HG02970 (cell line): ENCODE data around the gene PRKCE.

Experiments used
- ATAC-seq: cut with Tn5 transposase; IDR thresholded peaks from one replicate; pipeline ENCODE4 v1.9.1; 2021; ENCODE audit warnings: mild to moderate bottlenecking, moderate library complexity, moderate number of reproducible peaks; ENCODE audit not compliant: unreplicated experiment, low FRiP score

The PRKCE gene

DNA sequence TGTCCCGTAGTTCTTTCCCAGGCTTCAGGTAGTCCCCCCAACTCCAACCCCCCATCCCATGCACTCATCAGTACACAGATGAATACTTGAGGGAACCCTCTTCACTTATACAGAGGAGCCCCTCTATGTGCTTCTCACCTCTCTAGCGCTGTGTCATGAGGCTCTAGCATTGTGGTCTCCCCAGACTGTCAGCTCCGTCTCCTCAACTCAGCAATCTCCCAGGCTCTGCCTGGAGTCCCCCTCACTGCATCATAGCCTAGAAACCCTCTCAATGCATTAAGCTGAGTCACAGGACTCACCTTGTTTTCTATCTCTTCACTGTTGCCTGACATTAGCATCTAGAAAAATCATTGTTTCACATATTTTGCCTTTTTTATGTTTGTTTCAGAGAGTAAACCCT, 20.2 kb upstream of the PRKCE start:
- ATAC-seq: no peak

DNA sequence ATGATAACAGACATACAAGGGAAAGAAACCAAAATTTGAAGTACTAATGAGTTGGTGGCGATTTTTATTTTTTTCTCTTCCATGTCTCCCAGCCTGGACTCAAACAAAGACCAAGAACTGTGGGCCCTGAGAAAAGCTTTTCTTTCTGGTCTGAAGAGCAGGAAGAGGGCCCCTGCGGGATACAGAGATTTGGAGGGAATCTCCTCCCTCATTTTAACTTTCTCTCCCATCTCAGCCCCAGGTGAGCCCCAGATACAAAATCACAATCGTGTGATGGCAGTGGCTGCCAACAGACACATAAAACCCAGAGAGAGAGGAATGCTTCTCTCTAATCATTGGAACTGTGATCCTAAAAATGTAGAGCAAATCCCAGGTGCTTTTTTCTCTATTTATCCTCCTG, 19.5 kb upstream of the PRKCE start:
- no peak for ATAC-seq

DNA sequence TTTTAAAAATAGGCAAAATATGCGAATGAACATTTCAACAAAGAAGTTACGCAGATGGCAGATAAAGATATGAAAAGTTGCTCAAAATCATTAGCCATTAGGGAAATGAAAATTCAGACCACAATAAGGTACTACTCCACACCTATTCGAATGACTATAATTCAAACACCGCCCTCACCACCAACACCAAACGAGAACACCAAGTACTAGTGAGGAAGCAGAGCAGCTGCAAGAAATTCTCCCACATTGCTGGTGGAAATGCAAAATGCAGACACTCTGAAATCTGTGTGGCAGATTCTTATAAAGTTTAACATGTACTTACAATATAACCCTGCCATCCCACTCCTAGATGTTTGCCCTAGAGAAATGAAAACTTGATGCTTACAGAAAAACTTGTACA, 17.3 kb upstream of the PRKCE start:
- no peak for ATAC-seq

DNA sequence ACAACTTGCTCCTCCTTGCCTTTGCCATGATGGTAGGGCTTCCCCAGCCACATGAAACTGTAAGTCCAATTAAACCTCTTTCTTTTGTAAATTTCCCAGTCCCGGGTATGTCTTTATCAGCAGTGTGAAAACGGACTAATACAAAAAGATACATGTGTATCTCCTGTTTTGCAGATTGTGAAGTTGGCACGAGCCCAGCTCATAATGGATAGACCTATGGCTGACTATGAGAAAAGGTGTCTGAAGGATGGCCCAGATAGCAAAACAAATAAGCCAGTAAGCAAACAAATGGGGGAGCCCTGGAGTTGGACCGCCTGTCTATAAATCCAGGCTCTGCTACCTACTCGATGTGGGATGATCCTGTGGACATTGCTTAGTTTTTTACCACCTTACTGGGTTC, 15.5 kb upstream of the PRKCE start:
- ATAC-seq: no peak

DNA sequence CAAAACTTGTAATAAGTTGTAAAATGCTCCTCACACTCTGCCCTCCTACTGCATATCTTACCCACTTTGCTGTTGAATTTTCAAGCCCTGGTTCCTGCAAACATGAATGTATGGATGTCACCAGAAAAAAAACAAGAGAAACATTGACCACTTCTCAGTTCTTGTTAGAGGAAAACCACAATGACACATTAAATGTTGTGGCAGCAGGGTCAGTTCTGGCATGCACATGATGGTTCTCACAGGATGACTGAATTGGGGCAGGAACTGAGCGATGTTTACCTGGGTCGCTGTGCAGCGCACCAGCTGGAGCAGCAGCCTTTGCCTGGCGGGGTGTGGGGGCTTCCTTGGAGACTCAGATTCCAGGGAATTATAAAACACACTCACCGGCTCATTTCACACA, 14.0 kb upstream of the PRKCE start:
- ATAC-seq: no peak

DNA sequence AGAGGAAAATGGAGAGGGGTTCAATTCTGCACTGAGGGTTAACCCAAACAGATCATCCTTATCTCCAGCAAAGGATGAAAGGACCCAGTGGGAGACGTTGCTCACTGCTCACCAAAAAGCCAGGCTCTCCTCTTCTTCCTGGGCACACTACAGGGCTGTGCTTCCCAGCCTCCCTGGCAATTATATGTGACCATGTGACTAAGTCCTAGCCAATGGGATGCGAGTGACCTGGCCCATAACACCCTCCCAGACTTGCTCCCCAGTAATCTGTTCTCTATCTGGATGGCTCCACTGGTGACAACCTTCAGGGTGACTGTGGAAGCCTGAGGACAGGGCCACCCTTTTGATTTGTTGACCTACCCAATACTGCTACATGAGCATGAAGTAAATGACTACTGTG, 10.9 kb upstream of the PRKCE start:
- no peak for ATAC-seq

DNA sequence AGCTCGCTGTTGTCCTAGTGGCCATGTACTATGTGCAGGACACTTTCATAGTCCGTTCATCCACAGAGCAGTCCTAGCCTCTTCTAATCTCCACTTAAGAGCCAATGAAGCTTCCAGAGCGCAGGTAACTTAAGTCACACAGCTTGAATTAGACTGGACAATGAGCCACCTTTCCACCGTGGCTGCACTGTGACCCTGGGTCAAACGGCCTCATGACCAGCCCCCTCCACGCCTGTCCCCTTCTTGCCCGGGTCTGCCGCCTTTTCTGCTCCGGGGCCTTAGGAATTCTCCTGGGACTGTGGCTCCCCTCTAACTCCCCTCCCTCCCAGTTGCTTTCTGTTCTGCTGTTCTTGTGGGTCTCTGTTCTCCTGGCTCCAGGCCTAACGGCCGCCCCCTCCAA, 8.4 kb upstream of the PRKCE start:
- ATAC-seq: no peak

DNA sequence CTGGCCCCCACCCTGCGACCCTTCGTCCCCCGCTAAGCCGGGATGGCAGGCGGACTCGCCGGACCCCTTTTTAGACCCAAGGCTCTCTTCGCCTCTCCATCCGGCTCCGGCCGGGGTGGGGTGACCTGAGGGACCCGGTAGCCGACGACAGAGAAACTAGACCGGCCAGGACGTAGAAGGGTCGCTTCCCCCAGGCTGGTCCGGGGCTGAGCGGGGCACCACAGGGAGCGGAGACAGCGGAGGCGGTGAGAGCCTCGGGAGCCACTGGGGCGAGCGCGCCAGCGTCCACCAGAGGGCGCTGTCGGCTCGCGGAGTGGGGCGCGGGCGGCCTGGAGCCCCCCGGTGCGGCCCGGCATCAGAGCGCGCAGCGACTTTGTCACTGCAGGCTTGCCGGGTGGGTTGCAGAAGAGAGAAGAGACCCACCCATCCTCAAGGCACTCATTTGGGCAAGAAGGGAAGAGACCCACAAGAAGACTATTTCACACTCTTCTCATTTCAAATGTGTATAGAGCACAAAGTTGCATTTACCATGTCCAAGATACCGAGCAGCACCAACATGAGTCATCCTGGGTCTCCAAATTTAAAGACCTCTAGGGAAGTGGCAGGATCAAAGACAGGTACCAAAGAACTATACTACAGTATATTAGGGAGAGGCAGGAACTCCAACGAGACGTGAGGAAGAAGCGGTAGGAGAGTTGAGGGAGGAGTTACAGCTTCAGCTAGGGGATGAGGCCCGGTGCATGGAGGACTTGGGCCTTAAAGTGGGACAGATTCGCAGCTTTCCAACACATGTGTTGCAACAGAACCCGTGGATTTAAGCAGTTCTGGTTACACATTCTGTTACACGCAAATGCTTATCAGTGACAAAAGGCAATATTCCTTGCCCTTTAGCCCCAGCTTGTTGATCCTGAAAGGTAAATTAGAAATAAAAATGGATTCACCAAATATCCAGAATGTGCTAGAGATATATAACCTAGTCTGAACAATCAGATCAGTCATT, 7.6 kb upstream of the PRKCE start:
- peak; percentile 53 for ATAC-seq

DNA sequence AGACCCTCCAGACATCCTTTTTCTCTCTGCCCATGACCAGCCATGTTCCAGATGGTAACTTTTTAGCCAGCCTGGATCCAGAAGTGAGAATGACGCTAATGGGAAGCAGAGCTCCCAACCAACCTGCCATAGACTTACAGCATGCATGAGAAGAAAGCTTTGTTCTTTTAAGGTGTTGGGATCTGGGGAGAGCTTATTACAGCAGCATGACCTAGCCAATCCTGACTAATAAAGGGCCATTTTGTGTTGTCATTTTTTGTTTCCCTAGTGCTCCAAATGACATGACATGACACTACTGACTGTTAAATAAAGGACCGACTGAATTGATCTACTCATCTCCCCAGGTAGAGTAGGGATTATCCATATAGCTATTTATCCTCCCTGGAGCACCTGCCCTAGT, 5.2 kb upstream of the PRKCE start:
- no peak for ATAC-seq

DNA sequence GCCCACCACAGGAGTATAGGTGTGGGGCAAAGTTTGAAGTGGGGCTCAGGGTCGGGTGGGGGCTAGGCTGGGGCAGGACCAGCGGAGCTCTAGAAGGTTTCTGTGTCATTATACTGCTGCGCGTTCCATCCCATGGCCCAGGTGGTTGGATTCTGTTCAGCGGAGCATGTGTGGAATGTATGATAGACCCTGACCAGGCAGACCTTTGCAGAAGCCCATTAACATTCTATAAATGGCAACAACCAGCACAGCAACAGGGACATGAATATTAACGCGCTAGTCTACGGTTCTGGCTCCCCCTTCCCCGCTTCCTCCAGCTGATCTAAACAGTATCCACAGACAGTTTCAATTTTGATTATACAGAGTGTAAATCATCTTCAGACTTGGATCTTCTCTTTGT, 4.1 kb upstream of the PRKCE start:
- ATAC-seq: no peak

DNA sequence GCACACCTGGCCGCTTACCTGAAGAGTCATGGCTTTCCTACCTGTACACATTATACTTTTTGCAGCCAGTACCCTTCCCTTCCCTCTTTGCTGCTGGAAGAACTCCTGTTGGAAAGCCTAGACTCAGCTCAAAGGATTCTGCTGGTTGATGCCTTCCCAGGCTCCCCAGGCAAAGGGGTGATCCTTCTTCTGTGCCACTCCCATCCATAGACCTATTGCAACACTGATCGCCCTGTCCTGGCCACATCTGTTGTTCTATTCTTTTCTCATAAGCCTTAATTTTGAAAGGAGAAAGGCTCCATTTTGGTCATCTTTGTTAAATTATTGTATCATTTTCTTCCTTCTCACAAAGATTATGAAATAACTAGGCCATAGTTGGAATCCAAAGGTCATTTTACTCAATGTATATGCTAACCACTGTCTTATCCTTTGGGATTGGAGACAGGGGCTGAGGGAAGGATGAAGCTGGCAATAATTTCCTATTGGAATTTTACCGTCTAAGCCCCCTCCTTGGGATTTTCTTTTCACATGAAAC, 3.4 kb upstream of the PRKCE start:
- ATAC-seq: no peak

DNA sequence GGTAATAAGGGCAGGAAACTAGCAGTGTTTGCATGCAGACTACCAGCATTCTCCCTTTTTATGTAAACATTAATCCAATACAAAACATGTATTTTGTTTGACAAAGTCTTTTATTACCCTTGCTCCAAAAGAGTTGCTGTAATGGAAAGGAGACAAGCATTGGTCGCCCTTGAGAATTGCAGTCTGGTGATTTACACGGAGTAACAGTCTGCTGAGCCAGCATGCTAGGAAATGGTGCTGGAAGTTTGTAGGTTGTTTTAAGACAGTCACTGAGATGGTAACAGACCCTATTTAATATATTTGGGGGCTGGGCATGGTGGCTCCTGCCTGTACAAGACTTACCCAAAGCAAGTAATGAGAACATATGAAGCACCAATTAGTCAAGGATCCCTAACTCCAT, 2.8 kb upstream of the PRKCE start:
- ATAC-seq: no peak

DNA sequence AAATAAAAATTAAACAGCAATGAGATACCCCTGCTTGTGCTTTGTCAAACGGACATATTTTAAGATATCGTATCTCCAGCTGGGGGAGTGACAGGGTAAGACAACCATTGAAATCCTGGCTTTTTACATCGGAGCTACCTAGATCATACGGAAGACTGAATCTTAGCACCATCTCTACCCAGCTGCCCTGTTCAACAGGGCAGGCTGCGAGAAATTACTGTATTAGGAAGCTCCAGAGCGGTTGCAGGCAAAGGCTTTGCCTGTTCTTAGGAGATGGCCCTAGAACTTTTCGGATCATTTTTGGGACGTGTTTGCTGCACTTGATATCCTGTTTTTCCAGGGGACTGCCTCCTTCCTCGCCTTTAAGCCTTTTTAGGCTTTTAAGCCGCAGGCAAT, 2.0 kb upstream of the PRKCE start:
- no peak for ATAC-seq

DNA sequence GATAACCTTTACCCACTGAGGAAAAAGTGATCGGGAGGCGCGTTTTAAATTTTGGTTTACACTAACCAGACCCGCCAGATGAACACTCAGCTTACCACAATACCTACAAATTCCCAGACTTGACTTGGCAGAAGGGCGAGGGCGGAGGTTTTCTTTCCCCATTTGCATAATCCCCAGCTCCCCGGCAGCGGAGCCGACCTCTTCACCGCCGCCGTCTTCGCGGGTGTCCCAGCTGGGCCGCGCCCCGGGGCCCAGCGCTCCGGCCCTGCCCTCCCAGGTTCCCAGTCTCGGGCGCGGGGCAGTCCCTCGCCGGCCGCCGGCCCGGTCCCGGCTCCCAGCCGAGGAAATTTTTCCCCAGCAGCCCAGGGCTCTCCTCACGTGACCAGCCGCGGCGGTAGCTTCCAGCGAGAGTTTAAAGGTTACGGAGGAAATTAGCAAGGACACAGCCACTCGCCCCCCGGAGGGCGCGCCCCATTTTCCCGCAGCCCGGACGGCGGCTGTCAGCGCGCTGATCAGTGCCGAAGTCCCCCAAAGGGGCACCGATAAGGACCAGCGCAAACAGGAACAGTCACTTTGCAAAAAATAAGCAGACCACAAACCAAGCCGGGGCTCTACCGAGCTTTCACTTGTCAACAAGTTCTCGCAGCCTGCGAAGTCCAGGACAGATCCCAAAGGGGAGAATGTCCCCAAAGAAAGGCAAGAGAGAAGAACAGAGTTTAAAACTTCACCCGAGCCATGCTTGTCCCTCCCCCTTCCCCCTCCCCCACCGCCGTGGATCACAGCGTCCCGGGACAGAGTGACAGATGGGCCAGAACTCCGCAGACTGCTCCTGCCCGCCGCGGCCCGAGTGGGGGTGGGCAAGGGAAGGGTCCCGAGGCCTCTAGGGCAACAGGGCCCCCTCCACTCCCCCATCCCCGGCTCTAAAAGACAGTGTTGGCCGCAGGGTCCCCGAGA, 1.3 kb upstream of the PRKCE start:
- ATAC-seq: peak; percentile 20

DNA sequence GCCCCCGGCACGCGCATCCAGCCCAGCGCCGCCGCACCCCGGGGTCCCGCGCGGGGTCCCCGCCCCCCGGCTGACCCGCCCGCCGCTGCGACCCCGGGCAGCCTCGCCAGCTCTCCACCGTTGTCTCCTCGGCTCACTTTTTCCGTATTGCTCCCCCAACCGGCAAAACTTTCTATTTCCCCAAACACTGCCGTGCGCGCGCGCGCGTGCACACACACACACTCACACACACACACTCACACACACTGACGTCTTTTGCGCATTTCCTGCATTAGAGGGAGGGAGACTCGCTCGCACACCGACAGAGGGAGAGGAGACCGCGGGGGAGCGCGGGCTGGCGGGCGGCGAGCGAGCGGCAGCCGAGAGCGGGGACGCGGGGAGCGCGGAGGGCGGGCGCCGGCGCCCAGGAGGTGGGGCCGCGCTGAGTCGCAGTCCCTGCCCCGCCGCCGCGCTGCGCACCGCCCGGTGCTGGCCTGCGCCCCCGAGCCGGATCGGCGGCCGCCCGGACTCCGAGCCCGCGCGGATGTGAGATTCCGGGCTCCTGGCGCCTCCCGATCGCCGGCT, 542 bp upstream of the PRKCE start:
- peak; percentile 80 for ATAC-seq

DNA sequence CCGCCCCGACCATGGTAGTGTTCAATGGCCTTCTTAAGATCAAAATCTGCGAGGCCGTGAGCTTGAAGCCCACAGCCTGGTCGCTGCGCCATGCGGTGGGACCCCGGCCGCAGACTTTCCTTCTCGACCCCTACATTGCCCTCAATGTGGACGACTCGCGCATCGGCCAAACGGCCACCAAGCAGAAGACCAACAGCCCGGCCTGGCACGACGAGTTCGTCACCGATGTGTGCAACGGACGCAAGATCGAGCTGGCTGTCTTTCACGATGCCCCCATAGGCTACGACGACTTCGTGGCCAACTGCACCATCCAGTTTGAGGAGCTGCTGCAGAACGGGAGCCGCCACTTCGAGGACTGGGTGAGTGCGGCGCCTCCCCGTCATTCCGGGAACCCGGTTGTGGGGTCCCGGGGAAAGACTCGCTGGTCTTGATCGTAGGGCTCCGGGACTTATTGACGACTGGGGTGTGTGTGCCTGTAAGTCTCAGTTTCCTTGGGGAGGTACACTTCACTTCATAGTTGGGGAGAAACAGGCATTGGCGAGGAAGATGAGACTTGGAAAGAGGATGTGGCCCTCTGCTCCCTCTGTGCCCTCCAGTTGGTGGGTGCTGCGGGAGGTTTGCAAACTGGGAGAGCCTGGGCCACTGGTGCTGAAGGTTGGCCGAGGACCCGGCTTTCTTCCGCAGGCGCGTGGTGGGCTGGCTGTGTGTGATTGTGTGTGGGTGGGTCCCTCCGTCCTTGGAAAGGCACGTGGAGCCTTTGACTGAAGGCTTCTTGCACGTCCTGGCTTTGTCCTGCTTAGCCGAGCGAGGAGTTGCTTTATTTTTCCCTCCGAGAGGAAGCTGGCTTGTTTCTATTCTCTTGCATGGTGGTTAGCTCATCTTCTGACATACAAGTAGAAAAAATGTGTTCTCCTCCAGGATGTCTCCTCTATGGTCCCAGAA, 886 bp downstream of the PRKCE start:
- no peak for ATAC-seq

DNA sequence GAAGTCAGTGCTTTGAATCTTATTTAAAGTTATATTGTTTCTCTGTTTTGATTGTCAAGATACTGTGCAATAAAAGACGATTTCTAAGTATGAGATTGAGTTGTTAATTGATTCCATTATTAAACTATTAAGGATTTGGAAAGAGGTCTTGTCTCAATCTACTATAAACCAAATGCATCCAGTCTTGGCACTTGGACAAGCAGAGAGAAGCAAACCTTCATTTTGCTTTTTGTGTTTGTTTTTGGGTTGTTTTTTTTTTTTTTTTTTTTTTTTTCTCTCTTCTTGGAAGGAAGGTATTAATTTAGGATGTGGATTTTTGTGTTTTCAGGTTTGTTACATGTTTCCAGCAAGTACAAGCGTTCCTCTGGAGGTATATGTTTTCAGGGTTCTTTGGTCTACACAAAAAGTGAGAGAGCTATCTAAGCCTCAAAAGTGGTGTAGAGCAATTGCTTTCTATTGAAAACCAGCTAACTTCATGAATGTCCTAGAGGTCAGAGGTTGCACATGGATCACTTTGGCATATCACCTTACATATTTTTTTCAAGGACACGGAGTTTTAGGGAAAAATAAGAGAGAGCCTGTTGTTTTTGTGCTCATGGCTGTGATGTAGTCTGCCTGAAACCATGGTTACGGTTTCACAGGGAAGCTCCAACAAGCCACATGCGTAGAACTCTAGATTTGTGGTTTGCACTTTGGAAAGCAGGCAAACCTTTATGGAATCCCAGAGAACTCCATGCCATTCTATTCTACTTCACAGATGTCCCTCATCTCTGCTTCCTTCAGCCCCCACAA, 1.8 kb downstream of the PRKCE start:
- no peak for ATAC-seq

DNA sequence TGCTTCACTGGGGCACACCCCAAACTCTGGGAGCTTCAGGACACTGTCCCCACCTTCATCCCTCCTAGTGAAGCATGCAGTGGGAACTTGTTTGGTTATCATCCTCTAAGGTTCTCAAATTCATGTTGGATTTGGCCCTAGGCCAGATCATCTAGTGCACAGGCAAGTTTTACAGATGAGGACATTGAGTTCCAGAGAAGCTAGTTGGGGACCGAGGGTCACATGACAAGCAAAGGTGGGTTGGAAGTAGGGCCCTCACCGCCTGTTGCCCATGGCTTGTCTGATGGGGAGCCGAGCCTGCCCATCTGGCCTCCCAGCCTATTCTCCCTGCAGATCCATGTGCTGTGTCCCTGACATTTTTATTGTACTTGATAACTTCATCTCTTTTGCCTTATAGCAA, 2.8 kb downstream of the PRKCE start:
- no peak for ATAC-seq

DNA sequence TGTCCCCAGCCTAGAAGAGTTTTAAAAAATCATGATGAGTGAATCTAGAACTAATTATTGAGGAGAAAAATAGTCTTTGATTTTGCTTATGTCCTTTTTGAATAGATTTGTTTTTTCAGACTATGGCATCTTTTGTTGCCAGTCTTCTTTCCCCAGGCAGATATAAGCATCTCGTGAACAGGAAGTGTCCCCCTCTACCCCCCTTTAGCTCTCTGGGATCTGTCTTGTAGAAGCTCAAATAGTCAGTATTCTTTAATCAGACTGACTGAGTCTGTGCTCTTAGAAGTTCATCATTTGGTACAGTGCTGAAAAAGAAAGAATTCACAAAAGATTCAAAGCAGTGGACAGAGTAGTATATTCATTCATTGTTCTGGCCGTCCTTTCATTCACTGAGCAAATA, 10.4 kb downstream of the PRKCE start:
- no peak for ATAC-seq
